ENCODE results near the gene ALPK1. TPM values are rescaled to one million over a fixed set of nuclear protein-coding genes. Genes with fewer than 3 reads are reported as not detected.

ALPK1 gene
- total and polyA plus RNA-seq, 2 of the 8 experiments (the other 6 are each of a cell fraction or from before 2014, with no cell fraction given): 0.08 to 0.43 TPM

DNA sequence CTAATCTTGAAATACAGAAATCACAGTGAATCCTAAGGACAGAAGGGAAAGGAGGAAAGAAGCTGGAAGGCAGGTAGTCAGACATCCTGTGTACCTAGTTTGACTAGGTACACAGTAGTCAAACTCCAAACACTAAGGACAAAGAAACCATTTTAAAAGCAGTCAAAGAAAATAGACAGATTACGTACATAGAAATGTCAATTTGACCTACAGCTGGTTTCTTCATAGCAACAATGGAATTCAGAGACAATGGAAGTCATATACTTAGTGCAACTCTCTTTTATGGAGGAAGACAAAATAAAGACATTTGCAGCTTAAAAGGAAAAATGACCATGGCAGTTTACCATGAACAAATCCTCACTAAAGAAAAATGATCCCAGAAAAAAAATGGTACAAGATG is 139.8 kb downstream of the ALPK1 start:
- Histone ChIP-seq H2BK120ac (replicated peaks; ENCODE audit: low read depth, low read length) (no peak overlapping the region), H4K91ac (replicated peaks; ENCODE audit: insufficient read length, low read length) (no peak overlapping the region), H3K27me3 (replicated peaks in 1 of 4; ENCODE audit: control insufficient read depth in 3 of 4, extremely low read depth in 1 of 4, insufficient read depth in 3 of 4, low read length in 3 of 4) (peaks cover 0 to 1% (median 0%) of the 10 kb centered on the region in 4 experiments; a peak in 1 of 7 replicates), H3K23ac (ENCODE audit: insufficient read length) (no peak overlapping the region), H3K56ac (replicated peaks; ENCODE audit: insufficient read length, low read depth, low read length) (no peak overlapping the region), H3K79me1 (ENCODE audit: low read depth, low read length) (no peaks in the 10 kb centered on the region), H2BK15ac (ENCODE audit: low read length) (no peak overlapping the region), H4K20me1 (replicated peaks in 1 of 2; ENCODE audit: control insufficient read depth in 1 of 2, insufficient read depth in 2 of 2, low read length in 2 of 2) (no peaks in the 10 kb centered on the region), H2BK20ac (ENCODE audit: low read length) (no peak overlapping the region), H3K4me3 (ENCODE audit: extremely low read depth in 1 of 4, insufficient read depth in 2 of 4, low read depth in 3 of 4, low read length in 4 of 4) (no peak overlapping the region), H3K9ac (replicated peaks in 1 of 4; ENCODE audit: extremely low read depth in 1 of 4, low read depth in 3 of 4, low read length in 3 of 4) (no peak overlapping the region), H3K79me2 (ENCODE audit: control insufficient read depth in 1 of 2, insufficient read depth in 2 of 2, low read length in 2 of 2) (no peaks in the 10 kb centered on the region), H3K9me3 (ENCODE audit: insufficient read depth in 2 of 2, low read depth in 1 of 2, low read length in 1 of 2) (no peaks in the 10 kb centered on the region), H3K36me3 (ENCODE audit: control insufficient read depth in 2 of 4, insufficient read depth in 4 of 4, low read length in 3 of 4) (no peaks in the 10 kb centered on the region), H2AFZ (ENCODE audit: low read length) (no peak overlapping the region), H3K4me1 (replicated peaks in 1 of 4; ENCODE audit: control insufficient read depth in 3 of 4, insufficient read depth in 4 of 4, low read length in 3 of 4) (no peaks in the 10 kb centered on the region), H2BK12ac (ENCODE audit: low read depth, low read length) (no peak overlapping the region), H4K5ac (ENCODE audit: insufficient read length, low read depth, low read length) (no peak overlapping the region), H4K8ac (ENCODE audit: extremely low read depth, insufficient read depth, low read length) (no peak overlapping the region), H3K18ac (ENCODE audit: extremely low read depth, low read length) (no peak overlapping the region), H3K23me2 (ENCODE audit: low read depth, low read length) (no peaks in the 10 kb centered on the region), H3K27ac (ENCODE audit: low read depth, low read length) (no peak overlapping the region), H2AK5ac (ENCODE audit: low read depth, low read length) (no peak overlapping the region), H2BK5ac (ENCODE audit: low read depth, low read length) (no peak overlapping the region), H3K4me2 (ENCODE audit: insufficient read depth in 1 of 2, low read depth in 2 of 2, low read length in 2 of 2) (no peak overlapping the region), H3K14ac (ENCODE audit: insufficient read length) (no peak overlapping the region), H3K4ac (replicated peaks; ENCODE audit: insufficient read length, low read depth, low read length) (no peak overlapping the region)
- ChIA-PET CTCF (ENCODE audit: partially characterized antibody) (interaction anchor here (0.8 kb wide), 1 partner anchor 12 kb away, joined by 3 read pairs; no protein-coding TSS in a partner anchor), POLR2A (ENCODE audit: partially characterized antibody) (no interaction called here)
- FAIRE-seq (no peak), DNase-seq (ENCODE audit: low read depth in 1 of 2, low spot score in 2 of 2) (no peak)
- TF ChIP-seq POLR2A (IDR thresholded peaks at IDR 0.05; ENCODE audit: control extremely low read depth in 1 of 2, low read depth in 2 of 2, low read length in 2 of 2) (no peak), NANOG (IDR thresholded peaks at IDR 0.05; ENCODE audit: insufficient read depth, low read depth, low read length, poor library complexity, severe bottlenecking) (no peak), EGR1 (IDR thresholded peaks at IDR 0.05; ENCODE audit: borderline replicate concordance, low read depth, low read length) (no peak), MAFK (IDR thresholded peaks at IDR 0.05; ENCODE audit: low read depth, low read length) (no peak), CREB1 (IDR thresholded peaks at IDR 0.05) (no peak)
- WGBS, 2 experiments (ENCODE audit: extremely low coverage in 1 of 2, insufficient coverage in 1 of 2, insufficient read length in 1 of 2, insufficient replicate concordance in 2 of 2, low coverage in 1 of 2, low lambda C conversion rate in 2 of 2, missing lambda C conversion rate in 1 of 2): 96% methylated on average over 1 of the region's 1 CpG; no CpG with 5 or more reads in 1 of the 2 experiments
